Uterus (tissue), 4 donors: ENCODE results near the gene UBL5. TPM values are rescaled to one million over a fixed set of nuclear protein-coding genes. Genes with fewer than 3 reads are reported as not detected.

Source experiments
- DNase-seq, 2 donors: peaks; one replicate each; pipeline ENCODE4 v3.0.0-alpha.2; 2019 to 2020
- H3K27ac ChIP-seq, 2 donors: fragments of 200-600 bp; sonication (generic); 1 replicate in 1 of 2; 2 replicates in 1 of 2; pipeline ENCODE4 v1.5.1; 2016 to 2018
- H3K27me3 ChIP-seq, 2 donors: fragments of 200-600 bp; sonication (generic); one replicate each; pipeline ENCODE4 v1.5.1; 2018 to 2019; ENCODE audit warnings: control low read depth in 1 of 2
- H3K36me3 ChIP-seq, 2 donors: fragments of 200-600 bp; sonication (generic); one replicate each; pipeline ENCODE4 v1.5.1; 2019; ENCODE audit warnings: control low read depth in 1 of 2
- H3K4me1 ChIP-seq, 2 donors: fragments of 200-600 bp; sonication (generic); one replicate each; pipeline ENCODE4 v1.5.1; 2018 to 2019; ENCODE audit warnings: control low read depth in 1 of 2
- H3K4me3 ChIP-seq, 2 donors: fragments of 200-600 bp; sonication (generic); 1 replicate in 1 of 2; 2 replicates in 1 of 2; pipeline ENCODE4 v1.5.1; 2018 to 2019; ENCODE audit warnings: mild to moderate bottlenecking in 1 of 2
- H3K9me3 ChIP-seq, 2 donors: fragments of 200-600 bp; sonication (generic); one replicate each; pipeline ENCODE4 v1.5.1; 2019; ENCODE audit warnings: control low read depth in 1 of 2
- POLR2A ChIP-seq, 2 donors: fragments of 450-650 bp; IDR thresholded peaks; one replicate each; pipeline ENCODE4 v1.6.1; 2016; ENCODE audit warnings: antibody characterized with exemption in 2 of 2, mild to moderate bottlenecking in 1 of 2, moderate library complexity in 1 of 2
- intact Hi-C: fragments of 100-400 bp; cut with DNase I; formaldehyde crosslinking; loops from one replicate; pipeline ENCODE4 v1.15.1; 2023; ENCODE audit warnings: low total_unique reads
- total RNA-seq, 4 donors: library from RNA; depleted of rRNA in 3 of 4; stranded (reverse); fragments of >200 nt in 3 of 4; gene quantifications; one replicate each; pipeline versions ENCODE4 v1.1.0 to v1.2.4, GENCODE V29; 2014 to 2023
- TF ChIP-seq, protein P1 (sequence below), 4 experiments: fragments of 200-600 bp in 2 of 4; fragments of 450-650 bp in 2 of 4; sonication (generic) in 2 of 4; IDR thresholded peaks; one replicate each; pipeline ENCODE4 v1.5.1; 2016 to 2019; ENCODE audit warnings: antibody characterized with exemption in 4 of 4, mild to moderate bottlenecking in 2 of 4, moderate library complexity in 1 of 4
- donor health status: DM: yes; HTN: yes; CAD: no.

The UBL5 gene
- total RNA-seq, 4 donors from 2014 or later: 180 to 1,153 (median 222) TPM

DNA sequence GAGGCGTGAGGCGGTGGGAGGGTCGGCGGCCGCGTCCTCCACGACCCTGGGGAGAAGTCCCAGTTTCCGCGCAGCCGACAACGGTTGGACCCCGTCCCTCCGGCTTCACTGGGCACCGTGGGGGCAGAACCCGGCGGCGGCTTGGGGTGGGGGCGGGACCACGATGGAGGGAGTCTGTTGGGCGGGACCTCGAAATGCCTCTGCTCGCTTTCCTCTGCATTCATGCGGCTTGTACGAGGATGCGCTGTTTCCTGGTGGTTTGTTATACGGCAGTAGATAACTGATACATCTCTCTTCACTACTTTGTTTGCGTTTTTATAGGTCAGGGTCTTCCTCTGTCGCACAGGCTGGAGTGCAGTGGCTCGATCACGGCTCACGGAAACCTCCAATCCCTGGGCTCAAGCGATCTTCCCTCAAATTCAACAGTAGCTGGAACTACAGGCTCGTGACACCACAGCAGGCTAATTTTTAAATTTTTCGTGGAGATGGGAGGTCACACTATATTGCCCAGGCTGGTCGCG, 34.6 kb upstream of the UBL5 start:
- intact Hi-C loops: loop anchor here (10.0 kb wide), 1 partner anchor 478 kb away; no protein-coding TSS in a partner anchor
- Histone ChIP-seq H3K9me3 (no peaks in the 10 kb centered on the region), H3K27ac (peak overlapping the region; percentile 98), H3K27me3 (no peaks in the 10 kb centered on the region), H3K4me1 (no peaks in the 10 kb centered on the region), H3K4me3 (peak overlapping the region; percentile 44 to 66), H3K36me3 (no peaks in the 10 kb centered on the region)
- TF ChIP-seq, protein P1, sequence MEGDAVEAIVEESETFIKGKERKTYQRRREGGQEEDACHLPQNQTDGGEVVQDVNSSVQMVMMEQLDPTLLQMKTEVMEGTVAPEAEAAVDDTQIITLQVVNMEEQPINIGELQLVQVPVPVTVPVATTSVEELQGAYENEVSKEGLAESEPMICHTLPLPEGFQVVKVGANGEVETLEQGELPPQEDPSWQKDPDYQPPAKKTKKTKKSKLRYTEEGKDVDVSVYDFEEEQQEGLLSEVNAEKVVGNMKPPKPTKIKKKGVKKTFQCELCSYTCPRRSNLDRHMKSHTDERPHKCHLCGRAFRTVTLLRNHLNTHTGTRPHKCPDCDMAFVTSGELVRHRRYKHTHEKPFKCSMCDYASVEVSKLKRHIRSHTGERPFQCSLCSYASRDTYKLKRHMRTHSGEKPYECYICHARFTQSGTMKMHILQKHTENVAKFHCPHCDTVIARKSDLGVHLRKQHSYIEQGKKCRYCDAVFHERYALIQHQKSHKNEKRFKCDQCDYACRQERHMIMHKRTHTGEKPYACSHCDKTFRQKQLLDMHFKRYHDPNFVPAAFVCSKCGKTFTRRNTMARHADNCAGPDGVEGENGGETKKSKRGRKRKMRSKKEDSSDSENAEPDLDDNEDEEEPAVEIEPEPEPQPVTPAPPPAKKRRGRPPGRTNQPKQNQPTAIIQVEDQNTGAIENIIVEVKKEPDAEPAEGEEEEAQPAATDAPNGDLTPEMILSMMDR (IDR thresholded peaks at IDR 0.05): no peak
- no peak for TF ChIP-seq POLR2A (IDR thresholded peaks at IDR 0.05)
- DNase-seq: peak in 1 of 2 donors; percentile 65

DNA sequence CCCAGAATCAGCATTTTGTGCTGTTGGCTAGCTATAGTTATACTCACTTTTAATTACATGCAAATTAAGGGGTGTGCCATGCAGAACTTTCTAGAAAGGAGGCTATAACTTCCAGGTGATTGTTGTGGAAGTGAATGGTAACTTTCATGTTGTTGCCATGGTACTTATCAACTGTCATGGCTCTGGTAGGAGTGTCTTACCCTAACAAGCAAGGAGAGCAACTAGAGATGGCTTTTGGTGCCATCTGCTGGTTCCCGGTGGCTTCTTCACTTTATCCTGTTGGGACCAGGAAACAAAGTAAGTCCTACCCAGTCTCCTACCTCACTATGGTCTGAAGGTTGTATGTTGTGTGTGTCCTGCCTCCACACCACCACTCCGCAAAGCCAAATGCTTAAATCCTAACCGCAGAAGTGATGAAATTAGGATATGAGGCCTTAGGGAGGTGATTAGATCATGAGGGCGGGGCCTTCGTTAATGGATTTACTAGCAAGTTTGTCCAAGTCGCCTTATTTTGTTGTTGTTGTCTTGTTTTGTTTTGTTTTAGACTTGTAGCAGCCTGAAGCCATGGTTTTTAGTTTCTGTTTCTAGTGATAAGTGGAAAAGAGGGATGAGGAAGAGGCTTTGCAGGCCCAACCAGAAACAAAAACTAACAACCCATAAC, 31.5 kb upstream of the UBL5 start:
- Histone ChIP-seq H3K4me1 (no peaks in the 10 kb centered on the region), H3K27ac (no peak overlapping the region), H3K9me3 (no peaks in the 10 kb centered on the region), H3K36me3 (no peaks in the 10 kb centered on the region), H3K4me3 (no peak overlapping the region), H3K27me3 (no peaks in the 10 kb centered on the region)
- DNase-seq: peak; percentile 82 to 86
- intact Hi-C loops: loop anchor here (5.0 to 10.0 kb wide), 2 partner anchors 169 to 481 kb away; no protein-coding TSS in a partner anchor
- no peak for TF ChIP-seq POLR2A (IDR thresholded peaks at IDR 0.05)
- TF ChIP-seq, protein P1 (IDR thresholded peaks at IDR 0.05): peak; percentile 73 to 91 (median 80)

DNA sequence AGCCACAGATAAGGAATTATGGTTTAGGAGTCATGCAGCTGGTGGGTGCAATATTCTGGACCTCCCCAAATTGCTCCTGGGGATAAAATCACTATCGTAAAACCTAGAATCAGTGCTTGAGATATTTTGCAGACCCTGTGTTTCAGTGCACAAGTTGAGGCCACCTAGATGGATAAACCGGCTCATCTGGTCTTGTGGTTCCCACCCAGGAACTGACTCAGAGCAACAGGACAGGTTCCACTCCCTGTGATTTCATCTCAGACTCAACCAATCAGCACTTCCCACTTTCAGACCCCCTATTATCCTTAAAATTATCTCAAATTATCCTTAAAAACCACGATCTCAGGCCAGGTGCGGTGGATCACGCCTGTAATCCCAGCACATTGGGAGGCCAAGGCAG, 29.8 kb upstream of the UBL5 start:
- Histone ChIP-seq H3K27me3 (no peaks in the 10 kb centered on the region), H3K4me3 (no peak overlapping the region), H3K27ac (no peak overlapping the region), H3K4me1 (no peaks in the 10 kb centered on the region), H3K36me3 (no peaks in the 10 kb centered on the region), H3K9me3 (no peaks in the 10 kb centered on the region)
- intact Hi-C loops: loop anchor here (5.0 to 10.0 kb wide), 2 partner anchors 171 to 483 kb away; no protein-coding TSS in a partner anchor
- TF ChIP-seq, protein P1 (IDR thresholded peaks at IDR 0.05): no peak
- no peak for TF ChIP-seq POLR2A (IDR thresholded peaks at IDR 0.05)
- DNase-seq: no peak

DNA sequence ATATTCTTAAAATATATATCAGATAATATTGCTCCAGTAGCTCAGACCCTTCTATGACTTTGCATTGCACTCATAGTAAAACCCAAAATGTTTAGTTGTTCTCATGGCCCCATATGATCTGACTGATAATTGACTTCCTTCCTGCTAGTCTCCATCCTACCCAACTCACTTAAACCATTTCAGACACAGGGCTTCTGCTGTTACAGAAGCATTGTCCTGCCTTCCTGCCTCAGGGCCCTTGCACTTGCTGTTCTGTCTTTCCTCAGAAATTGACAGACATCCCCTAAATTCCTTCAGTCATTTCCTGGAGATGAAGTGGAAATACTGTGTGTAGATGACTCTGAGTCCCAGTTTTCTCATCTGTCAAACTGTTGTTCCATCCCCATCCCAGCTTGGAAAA, 28.6 kb upstream of the UBL5 start:
- Histone ChIP-seq H3K4me3 (no peak overlapping the region), H3K27ac (no peak overlapping the region), H3K36me3 (no peaks in the 10 kb centered on the region), H3K4me1 (no peaks in the 10 kb centered on the region), H3K27me3 (no peaks in the 10 kb centered on the region), H3K9me3 (no peaks in the 10 kb centered on the region)
- no peak for TF ChIP-seq POLR2A (IDR thresholded peaks at IDR 0.05)
- TF ChIP-seq, protein P1 (IDR thresholded peaks at IDR 0.05): no peak
- intact Hi-C loops: loop anchor here (5.0 to 10.0 kb wide), 2 partner anchors 172 to 484 kb away; no protein-coding TSS in a partner anchor
- DNase-seq: no peak

DNA sequence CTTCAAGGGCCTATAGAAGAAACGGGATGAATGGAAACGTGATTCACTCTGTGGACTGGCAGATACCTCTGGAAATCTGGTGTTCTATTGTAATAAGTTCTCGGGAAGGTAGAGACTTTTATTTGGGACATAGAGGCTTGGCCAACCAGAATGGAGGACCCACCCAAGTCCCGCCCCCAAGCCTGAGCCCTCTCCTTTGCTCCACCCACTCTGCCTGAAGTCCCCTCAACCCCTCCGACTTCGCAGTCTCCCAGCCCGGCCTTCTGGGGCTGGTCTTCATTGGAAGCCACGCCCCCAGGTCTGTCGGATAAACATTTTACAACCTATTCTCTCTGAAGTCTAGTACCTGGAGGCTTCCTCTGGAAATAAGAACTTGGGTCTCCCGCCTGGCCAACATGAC, 25.7 kb upstream of the UBL5 start:
- no peak overlapping the region for H3K4me3 ChIP-seq
- intact Hi-C loops: no loop called here
- H3K9me3 ChIP-seq: no peaks in the 10 kb centered on the region
- H3K36me3 ChIP-seq: no peaks in the 10 kb centered on the region
- no peak overlapping the region for H3K27ac ChIP-seq
- DNase-seq: no peak
- TF ChIP-seq, protein P1 (IDR thresholded peaks at IDR 0.05): no peak
- TF ChIP-seq POLR2A (IDR thresholded peaks at IDR 0.05): no peak
- H3K27me3 ChIP-seq: no peaks in the 10 kb centered on the region
- H3K4me1 ChIP-seq: no peaks in the 10 kb centered on the region
